NCI-H2171 (cell line): ENCODE measurements around the gene ADIPOR2.
"Not testable (repeated sequence)": the region's sequence is repeated elsewhere in the genome, so short reads cannot be mapped to it uniquely, and the experiment has no call there.

Experiments used
- DNase-seq: peaks from one replicate; lab custom pipeline; 2025; lab: John Stamatoyannopoulos, UW

Gene ADIPOR2

DNA sequence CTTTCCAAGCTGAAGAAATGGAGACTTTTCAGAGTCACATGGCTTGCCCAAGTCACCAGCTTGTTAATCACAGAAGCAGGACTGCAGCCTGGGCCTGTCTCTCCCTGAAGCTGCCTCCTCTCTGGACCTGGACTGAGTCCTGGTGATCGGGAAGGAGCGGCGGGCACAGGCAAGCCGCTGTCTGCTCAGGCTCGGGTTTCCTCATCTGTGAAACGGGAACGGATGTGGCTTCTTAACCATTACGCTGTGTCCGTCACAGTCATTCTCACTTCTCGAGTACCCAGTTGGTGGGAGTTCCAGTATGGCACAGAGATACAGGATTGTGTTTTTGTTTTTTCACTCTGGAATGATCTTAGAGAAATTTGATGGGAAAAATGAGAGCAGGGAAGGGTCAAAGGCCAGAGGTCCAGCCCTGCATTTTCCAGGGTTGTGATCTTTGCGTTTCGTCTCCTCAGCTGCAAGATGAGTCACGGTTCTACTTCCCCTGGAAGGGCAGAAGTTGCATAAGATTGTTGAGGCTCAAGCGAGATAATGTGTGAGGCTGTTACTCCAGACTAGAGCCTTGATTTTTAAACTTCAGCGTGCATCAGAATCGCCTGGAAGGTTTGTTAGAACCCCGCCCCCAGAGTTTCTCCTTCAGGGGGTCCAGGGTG is 121.9 kb downstream of the ADIPOR2 start:
- DNase-seq: no peak

DNA sequence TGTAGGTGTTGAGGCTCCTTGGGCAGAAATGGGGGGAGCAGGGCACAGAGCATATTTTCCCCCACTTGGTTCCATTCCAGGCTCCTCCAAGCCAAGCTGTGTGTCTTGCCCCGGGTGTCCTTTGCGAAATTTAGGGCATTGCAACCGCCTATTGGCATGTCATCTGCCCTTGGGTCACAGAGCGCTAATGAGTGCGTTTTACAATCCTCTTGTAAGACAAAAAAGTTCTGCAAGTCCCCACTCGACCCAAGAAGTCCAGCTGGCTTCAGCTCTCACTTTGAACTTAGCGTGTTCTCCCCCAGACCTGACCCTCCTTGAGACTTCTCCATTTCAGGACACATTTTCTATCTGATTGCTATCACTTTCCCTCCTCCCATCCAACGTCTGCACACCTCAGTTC is 123.4 kb downstream of the ADIPOR2 start:
- DNase-seq: no peak

DNA sequence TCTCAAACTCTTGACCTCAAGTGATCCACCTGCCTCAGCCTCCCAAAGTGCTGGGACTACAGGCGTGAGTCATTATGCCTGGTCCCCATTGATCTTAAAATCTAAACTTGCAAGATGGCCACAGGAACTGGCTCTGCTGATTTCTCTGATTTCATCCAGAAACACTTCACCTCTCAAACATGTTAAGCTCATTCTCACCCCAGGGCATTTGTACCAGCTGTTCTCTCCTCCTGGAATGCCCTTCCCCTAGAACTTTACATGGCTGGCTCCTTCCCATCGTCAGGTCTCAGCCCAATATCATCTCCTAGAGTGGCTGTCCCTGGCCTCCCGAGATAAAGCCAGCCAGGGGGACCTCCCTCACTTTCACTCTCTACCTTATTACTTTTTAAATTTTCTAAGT is 124.2 kb downstream of the ADIPOR2 start:
- no peak for DNase-seq

DNA sequence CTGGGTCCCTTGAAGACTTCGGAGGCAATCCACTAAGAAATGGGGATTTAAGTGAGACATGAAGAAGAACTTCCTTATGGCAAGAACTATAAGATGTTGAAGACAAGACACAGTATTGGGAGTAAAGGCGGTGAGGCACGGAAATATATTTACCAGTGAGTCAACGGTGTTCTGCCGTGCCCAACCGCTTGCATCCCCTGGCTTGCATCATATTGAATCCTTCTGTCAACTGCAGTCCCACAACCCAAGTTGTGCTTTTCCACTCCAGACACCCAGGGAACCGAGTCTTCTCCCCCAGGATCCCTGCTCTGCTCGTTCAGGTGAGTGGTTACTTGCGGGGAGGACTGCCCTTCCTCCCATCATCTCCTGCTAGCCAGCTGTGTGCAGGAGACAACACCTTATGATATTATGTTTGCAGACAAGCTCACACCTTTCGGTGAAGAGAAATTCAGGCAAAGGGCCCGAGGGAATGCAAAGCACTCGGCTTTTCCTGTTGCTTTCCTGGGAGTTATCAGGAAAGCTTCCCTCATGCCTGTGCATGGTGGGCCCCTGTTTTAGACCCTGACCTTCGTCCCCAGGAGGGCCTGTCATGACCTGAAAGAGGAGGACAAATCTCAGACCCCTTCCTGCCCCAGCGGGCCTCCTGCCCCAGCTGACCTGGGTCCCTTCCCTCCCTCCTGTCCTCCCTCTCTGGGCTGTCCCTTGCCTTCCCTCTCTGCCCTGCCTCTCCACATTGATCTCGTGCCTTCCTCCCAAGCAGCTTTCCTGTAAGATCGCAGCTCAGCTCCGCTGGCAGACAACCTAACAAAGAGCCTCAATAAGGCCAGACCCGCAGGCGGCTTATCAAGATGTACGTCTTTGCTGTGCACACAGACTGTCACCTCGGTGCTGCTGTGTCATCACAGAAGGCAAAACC is 125.2 kb downstream of the ADIPOR2 start:
- no peak for DNase-seq

DNA sequence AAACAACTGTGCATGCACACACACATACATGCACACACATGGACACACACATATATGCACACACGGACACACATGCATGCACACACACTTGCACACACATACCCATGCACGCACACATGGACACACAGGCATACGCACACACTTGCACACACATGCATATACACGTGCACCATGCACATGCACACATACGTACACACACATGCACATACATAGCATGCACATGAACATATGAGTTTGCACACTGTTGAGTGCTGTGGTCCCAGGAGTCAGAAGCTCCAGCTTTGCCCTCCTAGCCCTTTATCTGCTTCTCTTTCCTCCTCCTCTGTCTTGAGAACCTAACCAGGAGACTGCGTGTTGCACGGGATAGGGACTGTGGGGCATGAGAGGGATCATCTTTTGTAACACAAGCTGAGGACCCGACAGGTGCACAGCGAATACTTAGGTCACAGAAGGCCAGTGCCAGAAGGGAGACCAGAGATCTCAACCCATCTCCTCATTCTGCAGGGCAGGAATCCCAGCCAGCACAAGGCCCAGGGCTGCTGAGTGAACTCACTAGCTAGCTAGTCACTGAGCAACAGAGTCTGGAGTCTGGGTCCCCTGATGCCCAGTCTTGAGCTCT is 126.0 kb downstream of the ADIPOR2 start:
- DNase-seq: no peak

DNA sequence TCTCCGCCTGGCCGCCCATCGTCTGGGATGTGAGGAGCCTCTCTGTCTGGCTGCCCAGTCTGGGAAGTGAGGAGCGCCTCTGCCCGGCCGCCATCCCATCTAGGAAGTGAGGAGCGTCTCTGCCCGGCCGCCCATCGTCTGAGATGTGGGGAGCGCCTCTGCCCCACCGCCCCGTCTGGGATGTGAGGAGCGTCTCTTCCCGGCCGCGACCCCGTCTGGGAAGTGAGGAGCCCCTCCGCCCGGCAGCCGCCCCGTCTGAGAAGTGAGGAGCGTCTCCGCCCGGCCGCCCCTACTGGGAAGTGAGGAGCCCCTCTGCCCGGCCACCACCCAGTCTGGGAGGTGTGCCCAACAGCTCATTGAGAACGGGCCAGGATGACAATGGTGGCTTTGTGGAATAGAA is 127.1 kb downstream of the ADIPOR2 start:
- DNase-seq: not testable (repeated sequence)

DNA sequence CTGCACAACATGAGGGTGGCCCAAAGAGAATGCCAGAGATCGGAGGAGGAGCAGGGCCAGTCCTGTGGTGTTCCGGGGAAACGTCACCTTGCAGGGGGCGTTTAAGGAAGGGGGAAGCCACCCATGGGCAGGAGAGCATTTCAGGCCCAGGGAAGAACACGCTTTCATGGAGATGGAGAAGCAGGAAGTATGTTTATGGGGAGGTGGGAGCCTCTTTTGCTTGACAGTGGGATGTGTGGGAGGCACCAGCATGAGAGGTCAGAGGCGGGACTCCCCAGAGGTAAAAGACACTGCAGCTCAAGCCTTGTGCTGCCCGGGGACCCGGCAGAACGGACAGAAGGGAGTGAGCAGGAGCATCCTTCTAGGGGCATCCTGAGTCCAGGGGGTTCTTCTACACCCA is 128.2 kb downstream of the ADIPOR2 start:
- DNase-seq: no peak

DNA sequence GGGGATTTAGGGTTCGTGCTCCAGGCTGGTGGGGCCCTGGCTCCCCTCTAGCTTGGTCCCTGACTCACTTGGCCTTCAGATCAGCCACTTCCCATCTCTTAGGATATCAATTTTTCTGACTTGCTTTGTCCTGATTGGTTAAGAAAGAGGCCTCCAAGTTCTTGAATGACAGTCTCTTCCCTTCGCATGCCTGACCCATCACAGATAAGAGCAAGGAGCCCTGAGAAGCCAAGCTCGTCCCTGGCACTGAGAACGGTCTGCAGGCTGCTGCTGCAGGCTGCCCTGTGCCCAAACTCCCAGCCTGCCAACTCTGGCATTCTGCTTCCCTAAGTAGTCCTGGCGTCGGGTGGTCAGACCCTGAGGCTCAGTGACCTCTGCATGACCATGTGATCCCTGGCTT is 128.7 kb downstream of the ADIPOR2 start:
- no peak for DNase-seq

DNA sequence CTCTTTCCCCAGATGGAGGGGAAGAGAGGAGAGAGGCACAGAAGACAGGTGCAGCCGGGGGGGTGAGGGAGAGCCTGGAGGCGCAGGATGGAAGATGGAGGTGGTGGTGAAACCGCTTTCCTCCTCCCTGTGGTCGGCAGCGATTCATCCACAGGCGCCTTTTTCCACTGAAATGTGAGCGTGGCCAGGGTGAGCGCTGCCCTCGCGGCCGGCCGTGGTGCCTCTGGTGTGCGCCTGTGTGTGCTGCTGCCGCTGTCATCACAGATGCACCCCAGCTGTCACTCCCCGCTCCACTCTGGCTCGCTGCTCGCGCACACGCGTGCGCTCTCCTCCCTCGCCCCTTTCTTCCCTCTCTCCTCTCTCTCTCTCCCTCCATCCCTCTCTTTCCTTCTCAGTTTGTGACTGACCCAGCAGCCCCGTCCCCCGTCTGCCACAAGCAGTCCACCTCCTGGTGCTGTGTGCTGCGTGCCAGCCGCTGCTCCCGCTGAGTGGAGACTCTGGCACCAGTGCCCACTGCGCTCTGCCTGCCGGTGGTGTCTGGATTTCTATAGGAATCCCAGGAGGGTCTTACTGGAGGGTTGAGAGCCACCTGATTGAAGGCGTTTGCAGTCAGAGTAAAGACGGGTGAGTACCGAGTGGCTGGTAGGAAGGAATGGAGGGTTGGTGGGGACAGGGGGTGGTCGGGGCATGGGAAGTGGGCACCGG is 129.5 kb downstream of the ADIPOR2 start, which contains the start of gene LRTM2:
Gene LRTM2, plus strand, starts transcription at position 375 of the 705 bp plus-strand sequence. CDS start 7,584 bp downstream, outside the sequence.
- DNase-seq: peak; percentile 82

DNA sequence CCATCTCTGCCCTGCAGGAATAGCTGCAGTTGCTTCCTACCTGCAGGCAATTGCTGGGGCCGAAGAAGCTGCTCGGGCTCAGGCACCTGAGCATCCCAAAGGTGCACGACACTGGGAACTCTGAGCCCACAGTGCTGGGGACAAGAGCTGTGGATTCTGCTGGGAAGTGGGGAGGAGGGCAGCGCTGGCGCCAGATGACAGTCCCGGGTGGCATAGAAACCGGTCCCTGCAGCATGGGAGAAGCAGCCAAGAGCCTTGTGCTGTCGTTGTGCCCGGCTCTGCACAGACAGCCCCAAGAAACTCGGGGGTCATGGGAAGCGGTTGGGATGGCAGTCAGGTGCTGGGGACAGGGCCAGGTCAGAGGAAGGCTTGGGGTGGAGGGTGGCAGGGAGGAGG is 130.0 kb downstream of the ADIPOR2 start:
- DNase-seq: no peak

DNA sequence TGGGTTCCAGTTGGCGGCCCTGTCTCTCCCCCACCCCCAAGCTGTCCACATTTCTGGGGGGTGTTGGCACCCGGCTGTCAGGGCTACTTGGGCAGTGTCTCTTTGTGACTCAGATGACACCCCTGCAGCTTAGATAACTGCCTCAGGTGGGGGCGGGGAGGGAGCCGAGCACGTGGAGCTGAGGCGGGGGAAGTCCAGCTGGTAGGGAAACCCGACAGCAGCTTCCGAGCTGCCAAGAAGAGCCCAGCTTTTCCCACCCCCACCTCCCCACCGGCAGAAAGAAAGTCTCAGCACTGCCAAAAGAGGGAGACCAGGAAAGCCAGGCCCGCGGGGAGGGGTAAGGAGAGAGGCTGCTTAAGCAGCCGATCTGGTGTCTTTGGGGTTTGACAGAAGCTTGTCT is 130.9 kb downstream of the ADIPOR2 start:
- DNase-seq: peak; percentile 80

DNA sequence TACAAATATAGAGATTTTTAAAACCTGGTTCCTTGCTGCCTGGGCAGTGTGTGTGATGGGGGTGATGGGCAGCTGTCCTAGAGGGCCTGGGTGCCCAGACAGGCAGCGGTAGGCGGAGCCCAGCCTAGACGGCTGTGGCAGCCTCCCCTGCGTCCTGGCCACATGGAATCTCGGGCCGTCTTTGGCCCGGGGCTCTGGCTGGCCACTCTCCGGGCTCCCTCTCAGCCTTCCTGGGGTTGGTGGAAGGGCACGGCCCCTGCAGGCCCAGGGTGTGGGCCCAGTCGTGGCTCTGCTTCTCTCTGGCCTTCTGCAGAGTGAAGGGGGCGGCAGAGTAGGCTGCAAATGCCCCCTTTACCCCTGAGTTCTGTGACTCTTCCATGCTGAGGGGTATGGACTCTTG is 131.8 kb downstream of the ADIPOR2 start:
- no peak for DNase-seq

DNA sequence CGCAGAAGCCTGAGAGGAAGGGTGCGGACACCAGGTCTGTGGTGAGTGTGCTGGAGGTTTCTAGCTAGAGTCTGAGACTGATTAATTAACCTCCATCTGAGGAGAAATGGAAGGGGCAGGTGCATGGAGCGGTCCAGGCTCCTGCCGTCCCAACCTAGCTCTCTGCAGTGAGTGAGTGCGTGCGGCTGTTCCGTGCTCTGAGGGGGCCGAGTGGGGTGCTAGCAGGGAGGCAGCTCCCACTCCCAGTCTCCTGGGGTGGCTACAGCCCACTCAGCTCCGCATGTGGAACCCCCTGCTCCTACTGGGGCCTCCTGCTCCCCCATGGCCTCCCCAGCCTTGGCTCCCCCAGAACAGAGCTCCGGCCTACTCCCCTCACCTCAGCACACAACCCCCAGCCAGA is 132.4 kb downstream of the ADIPOR2 start:
- DNase-seq: no peak

DNA sequence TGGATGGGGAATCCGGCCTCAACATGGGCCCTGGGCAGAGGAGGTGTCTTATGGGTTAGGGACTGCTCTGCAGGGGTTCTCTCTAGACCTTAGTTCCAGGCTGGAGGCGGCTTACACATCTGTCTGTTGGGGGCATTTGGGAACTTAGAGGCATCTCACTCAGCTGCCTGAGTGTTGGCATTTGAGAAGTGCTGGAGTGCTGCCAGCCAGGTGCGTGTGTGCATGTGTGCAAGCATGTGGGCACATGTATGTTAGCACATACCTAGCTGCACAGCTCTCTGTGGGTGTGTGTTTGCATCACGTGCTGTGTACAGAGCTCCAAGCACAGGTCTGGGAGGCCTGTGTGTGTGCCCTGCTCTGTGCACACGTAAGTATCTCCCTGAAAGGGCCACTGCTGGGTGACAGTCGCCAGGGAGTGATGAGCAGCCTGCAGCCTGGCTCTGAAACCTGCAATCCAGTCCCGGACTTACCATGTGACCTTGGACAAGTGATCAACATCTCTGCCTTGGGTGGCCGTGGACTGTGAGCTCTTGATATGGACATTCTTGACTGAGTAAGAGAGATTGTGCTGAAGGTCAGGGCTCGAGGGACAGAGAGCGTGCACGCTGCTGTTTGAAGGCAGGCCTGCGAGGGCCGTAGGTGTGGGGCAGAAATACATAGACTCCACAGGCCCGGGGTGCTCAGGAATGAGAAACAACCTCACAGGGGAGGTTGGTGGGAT is 134.7 kb downstream of the ADIPOR2 start:
- peak; percentile 25 for DNase-seq

DNA sequence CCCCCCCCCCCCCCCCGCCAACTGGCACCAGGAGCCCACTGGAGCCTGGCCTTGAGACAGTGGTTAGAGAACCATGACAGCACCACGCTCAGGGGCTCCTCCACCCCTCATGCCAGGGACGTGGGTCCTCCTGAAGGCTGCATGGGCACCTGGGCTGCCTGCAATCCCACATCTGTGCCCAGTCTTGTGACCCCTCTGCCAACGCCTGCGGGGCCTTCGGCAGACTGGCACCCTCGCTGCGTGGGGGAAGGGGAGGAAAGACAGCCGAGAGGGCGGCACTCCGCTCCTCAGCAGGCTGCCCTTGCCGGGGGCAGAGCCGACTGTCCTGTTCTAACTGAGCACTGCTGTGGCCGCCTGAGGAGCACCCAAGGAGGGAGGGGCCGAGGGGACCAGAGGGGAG is 135.5 kb downstream of the ADIPOR2 start:
- DNase-seq: no peak

DNA sequence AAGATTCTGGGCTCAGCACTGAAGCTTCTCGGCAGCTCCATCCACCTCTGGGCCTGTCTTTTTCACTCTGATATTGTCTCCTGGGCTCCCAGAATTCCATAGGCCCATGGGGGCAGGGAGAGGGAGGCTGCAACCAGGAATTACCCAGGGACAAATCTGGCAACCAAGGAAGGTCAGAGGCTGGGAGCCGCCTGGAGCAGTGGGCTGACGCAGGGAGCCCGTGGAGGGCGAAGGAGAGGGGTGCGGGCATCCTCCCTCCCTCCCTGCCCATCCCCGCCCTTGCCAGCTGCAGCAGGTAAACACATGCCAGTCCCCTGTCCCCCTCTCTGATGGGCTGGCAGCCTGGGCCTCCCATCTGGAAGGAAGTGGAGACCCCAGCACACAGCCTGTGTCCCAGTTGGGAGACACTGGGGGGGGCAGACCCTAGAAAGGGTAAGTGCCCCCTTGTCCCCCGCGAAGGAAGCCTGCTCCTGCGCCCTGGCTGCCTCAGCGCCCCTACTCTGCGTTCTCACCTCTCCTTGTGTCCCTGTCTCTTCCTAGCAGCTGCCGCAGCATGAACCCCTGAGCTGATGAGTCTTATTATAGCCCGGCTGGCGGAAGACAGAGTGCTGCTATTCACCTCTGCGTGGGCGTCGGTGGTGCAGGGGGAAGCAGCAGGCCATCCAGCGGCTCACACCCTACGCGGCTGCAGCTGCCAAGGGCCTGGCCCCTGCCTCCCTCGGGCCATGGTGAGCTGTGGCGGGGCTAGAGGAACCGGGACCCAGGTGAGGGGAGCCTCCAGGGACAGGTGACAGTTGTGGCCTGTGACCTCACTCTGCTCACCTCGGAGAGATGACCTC is 136.2 kb downstream of the ADIPOR2 start:
- peak; percentile 83 for DNase-seq

DNA sequence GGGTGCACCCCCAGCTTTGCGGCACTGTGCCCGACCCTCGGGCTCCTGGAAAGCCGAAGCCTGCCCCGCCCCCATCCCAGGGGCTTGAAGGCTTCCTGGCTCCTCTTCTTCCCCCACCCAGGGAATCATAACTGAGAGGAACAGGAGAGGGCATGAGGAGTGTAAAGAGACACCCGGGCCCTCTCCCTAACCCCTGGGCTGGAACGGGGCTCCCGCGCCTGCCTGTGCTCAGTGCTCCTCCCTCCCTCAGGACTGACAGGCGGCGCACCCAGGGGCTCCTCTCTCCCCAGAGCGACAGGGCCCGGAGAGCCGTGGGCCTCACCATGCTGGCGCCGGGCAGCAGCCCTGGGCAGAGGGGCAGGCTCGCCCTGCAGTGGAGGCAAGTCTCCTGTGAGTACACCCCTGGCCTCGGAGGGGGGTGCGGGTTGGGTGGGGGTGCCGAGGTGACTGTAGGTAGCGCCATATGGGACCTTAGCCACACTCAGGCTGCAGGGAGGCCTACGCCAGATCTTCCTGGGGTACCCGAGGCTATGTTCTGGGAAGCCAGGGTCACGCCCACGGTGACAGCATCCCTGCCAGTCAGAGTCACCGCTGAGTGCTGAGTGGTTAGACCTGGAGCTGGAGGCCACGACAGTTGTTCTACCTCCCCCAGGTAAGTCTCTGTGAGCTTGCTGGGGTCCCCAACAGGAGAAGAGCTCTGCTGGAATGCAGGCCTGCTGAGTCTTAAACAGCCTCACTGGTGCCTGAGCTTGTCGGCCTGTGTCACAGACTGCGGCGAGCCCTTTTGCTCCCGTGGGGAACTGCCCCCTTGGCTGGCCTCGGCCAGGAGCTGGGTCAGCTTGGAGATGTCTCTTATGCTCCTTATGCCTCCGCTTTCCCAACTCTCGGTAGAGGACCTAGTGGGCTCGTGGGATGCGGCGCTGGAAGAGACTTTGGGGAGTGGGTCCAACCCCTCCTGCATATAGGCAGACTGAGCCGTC is 137.2 kb downstream of the ADIPOR2 start:
- DNase-seq: peak; percentile 89

DNA sequence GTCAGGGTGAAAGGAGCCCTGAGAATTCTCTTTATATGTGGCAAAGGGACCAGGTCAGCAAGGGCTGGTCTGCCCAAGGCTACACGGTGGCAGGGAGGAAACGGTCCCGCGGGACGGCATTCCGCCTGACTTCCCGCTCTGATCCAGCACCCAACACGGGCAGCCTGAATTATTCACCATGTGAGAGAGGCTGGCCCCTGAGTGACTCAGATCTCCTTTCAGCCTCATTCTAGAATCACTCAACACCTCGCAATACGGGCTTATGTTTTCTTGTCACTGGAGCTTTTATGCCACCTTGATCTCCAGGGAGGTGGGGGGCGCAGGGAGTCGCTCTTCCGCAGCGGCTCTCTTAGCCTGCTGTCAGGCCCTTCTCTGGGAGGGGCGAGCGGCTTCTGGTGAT is 138.0 kb downstream of the ADIPOR2 start:
- DNase-seq: peak; percentile 79

DNA sequence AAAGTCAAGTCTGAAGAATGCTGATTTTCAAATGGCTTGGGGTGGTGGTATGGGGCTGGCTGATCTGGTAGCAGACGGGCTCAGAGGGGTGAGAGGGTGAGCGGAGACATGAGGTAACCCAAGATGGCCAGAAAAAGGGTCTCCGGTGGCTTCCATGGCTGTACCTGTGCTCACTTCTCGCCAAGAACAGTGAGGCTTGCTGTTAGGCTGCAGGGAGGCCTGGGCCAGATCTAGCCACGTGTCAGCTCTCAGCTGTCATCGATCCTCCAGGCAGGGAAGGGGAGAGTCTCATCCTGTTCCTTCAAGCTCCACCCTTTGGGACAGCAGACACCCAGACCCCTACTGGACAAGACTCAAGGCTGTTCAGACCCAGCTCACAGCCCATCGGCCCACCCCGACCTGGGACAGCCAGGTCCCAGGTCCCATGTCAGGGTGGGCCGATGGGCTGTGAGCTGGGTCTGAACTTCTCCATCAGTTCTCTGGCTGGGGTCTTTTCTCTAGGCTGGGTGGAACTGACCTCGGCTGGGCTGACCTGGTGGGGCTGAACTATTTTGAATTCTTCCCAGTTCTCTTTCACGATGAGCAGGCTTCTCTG is 138.5 kb downstream of the ADIPOR2 start:
- DNase-seq: no peak
